DMS79 (cell line): ENCODE results near the gene PPP2R3C.
"Not testable (repeated sequence)": the region's sequence is repeated elsewhere in the genome, so short reads cannot be mapped to it uniquely, and the experiment has no call there.

Experiments
- DNase-seq: peaks from one replicate; lab custom pipeline; 2025; lab: John Stamatoyannopoulos, UW

The PPP2R3C gene

GRCh38 chr14:35124127-35124526 lies 2.3 kb upstream of the PPP2R3C start:
- DNase-seq: no peak

DNA sequence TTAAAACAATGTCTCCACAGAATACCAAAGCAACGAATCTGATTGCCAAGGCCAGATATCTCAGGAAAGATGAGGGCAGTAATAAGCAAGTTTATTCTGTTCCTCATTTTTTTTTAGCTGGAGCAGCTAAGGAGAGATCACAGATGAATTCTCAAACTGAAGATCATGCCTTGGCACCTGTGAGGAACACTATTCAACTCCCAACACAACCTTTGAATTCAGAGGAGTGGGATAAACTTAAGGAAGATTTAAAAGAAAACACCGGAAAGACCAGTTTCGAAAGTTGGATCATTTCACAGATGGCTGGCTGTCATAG lies 1.6 kb upstream of the PPP2R3C start:
- no peak for DNase-seq

DNA sequence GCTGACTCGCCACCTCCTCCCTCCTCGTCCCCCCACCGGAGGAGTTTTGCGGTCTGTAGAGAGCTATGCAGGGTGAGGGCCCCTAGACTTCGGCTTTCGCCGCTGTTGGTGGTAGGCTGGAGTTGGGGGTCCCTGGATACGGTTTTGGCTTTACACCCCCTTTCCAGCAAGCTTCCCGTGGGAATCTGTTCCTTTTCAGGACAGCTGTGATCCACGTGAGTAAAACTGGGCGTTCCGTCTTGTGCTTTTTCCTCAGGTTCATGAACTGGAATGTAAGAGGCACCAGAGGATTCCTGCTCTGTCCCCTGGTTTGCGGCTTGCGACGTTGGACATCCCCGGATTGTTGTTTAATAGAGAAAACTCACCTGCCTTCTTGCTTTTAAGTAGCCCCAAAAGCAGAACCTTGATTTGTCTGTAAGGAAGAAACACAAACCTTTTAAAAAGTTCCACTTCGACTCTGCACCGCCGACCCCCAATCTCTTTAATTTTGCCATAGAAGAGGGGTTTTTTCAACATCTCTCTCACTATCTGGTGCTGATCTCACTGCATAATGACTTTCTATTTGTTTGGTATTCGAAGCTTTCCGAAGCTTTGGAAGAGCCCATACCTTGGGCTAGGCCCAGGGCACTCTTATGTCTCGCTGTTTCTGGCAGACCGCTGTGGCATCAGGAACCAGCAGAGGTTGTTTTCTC lies 1.1 kb upstream of the PPP2R3C start:
- no peak for DNase-seq

- peak; percentile 45 for DNase-seq
These were observed 534 bp downstream of the PPP2R3C start for GRCh38 chr14:35121026-35121886.

DNA sequence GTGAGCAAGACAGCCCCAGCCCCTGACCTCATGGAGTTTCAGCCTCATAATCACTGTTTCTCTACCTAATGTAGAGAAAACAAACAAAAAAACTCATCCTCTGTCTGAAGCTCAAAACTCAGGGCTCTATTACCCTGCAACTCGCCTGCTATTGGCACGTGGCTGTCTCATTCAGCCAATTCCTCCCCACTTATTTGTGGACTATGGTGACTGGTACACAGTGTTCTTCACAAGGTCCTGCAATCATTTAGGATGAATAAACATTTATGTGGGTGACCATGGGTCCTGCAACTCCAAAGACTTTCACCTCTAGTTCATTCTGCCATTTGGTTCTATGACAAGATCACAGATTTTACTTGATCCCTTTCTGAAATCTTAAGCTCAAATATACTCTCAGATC lies 4.7 kb downstream of the PPP2R3C start:
- DNase-seq: no peak

DNA sequence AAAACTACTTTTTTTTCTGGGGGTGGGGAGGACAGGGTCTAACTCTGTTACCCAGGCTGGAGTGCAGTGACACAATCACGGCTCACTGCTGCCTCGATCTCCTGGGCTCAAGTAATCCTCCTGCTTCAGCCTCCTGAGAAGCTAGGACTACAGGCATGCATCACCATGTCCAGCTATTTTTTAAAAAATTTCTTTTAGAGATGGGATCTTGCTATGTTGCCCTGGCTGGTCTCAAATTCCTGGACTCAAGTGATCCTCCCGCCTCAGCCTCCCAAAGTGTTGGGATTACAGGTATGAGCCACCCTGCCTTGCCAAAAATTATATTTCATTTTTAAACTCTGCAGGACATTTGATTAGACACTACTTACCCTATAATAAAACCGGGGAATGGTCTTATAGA lies 5.5 kb downstream of the PPP2R3C start:
- no peak for DNase-seq

GRCh38 chr14:35114036-35114435 lies 7.8 kb downstream of the PPP2R3C start:
- no peak for DNase-seq

DNA sequence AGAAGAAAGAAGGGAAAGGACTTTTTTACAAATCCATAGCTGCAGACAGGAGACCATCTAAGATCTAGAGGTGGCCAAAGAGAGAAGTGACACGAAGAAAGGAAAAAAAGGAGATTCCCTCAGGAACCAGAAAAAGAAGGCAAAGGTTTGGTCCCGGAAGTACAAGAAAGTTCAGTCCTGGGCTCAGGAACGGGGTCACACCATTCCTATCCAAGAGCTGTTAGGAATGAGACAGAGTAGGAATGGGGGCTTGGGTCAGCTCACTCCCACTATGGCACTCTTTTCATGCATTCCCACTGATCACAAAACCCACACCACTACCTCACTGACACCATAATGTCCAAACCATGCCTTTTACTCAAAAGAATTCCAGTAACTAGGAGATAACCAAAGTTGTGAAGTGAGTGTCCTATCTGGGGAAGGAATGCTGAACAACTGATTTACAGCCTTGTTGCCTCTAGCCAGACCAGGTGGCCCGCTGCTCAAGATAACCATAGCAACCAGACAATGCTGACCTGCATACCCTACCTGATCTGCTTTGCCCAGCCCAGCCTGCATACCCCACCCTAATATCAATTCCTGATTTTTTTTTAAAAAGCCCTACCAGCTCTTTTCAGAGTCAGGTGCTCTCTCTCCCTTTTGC lies 8.4 kb downstream of the PPP2R3C start:
- DNase-seq: no peak

GRCh38 chr14:35112641-35113040 lies 9.1 kb downstream of the PPP2R3C start:
- DNase-seq: no peak

DNA sequence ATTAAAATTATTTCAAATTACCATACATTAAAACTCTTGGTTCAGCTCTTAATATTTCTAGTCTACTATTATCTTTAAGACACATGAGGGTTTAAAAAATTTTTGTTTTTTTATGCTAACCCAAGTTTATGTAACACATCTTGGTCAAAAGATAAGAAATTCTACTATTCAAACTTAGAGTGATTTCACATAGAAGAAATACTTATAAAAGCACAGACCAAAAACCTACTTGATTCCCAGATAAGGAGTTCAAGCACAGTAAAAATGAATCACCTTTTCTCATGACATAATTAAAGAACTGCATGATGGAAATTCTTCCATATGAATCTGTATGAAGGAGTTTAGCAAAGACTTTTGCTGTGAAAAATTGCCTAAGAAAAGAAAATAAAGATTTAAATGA lies 13.9 kb downstream of the PPP2R3C start:
- DNase-seq: no peak

DNA sequence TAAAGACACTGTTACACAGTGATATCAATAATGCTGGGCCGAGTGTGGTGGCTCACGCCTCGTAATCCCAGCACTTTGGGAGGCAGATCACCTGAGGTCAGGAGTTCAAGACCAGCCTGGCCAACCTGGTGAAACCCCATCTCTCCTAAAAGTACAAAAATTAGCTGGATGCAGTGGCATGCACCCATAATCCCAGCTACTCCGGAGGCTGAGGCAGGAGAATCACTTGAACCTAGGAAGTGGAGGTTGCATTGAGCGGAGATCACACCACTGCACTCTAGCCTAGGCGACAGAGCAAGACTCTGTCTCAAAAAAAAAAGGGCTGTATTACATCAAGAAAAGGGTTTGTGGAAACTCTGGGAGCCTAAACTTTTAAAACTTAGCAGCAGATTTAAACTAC lies 27.1 kb downstream of the PPP2R3C start:
- not testable (repeated sequence) for DNase-seq

DNA sequence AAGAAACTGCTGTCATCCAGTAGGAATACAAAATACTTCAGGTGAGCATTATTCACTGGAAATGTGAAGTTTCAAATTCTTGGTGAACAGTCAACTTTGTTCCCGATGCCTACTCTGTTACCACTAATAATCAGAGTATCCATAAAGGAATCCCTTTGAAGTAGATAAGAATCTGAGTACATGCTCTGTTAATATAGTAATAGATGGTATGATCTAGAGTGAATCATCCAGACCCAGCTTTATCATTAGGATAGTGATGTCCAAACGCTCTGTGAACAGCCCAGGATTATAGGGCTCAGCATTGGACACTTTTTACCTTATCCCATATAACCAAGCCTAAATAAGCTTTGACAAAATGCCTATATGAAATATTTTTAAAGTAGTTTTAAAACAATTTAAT lies 33.3 kb downstream of the PPP2R3C start:
- DNase-seq: no peak

GRCh38 chr14:35085441-35085840 lies 36.3 kb downstream of the PPP2R3C start:
- no peak for DNase-seq

- no peak for DNase-seq
These were observed 38.1 kb downstream of the PPP2R3C start for GRCh38 chr14:35083530-35084150.

GRCh38 chr14:35079742-35080141 lies 42.0 kb downstream of the PPP2R3C start:
- DNase-seq: no peak

DNA sequence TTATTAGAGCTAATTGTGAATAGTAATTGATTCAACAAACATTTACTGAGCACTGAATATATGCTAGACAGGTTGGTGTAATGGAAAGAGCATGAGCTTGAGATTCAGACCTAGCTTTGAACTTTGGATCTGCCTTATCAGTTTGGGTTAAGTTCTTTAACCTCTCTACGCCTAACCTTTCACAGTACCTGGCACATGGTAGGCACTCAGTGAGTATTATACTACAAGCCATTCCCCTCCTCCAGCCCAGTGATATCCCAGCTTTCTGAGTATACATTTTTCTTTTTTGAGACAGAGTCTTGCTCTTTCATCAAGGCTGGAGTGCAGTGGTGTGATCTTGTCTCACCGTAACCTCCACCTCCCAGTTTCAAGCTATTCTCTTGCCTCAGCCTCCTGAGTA lies 43.7 kb downstream of the PPP2R3C start:
- DNase-seq: no peak

GRCh38 chr14:35073486-35073885 lies 48.3 kb downstream of the PPP2R3C start:
- no peak for DNase-seq

DNA sequence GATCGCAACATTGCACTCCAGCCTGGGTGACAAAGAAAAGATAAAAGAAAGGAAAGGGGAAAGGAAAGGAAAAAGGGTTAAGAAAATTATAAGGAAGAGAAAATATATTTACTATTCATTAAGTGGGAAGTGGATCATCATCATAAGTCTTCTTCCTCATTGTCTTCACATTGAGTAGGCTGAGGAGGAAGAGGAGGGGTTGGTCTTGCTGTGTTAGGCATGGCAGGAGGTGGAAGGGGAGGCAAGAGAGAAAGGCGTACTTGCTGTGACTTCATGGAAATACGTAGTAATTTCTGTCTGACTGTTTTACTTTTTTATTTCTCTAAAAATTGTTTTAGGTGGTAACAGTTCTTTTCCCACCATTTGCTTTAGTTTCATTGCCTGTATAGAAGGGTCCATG lies 49.6 kb downstream of the PPP2R3C start:
- DNase-seq: no peak

DNA sequence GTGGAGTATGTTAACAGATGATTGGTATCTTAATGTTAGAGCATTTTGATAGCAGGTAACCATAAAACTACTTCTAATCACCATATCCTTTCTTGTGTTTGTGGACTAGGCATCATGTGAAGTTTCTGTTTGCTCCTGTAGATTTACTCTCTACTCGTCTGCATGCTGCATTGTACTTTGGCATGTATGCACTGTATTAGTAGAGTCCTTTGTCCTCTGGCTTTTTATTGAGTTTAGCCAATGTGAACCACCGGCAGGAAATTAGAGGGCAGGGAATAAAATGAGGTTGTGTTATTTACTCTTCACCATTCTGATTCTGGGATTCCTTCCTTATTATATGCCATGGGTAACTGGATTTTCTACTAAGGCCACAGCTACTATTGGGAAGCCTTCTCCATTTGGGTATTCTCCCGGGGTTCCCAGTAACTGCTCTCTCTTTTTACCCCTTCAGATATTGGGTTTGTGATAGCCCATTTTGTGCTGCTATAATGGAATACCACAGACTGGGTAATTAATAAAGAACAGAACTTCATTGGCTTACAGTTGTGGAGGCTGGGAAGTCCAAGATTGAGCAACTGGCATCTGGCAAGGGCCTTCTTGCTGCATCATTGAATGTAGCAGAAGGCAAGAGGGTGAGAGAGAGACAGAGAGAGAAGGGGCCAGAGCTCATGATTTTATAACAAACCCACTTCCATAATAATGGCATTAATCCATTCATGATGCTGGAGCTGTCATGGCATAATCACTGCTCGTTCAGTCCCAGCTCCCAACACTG lies 53.4 kb downstream of the PPP2R3C start:
- DNase-seq: no peak

- DNase-seq: not testable (repeated sequence)
These were observed 56.1 kb downstream of the PPP2R3C start for GRCh38 chr14:35065731-35066130.

GRCh38 chr14:35061113-35061791 lies 60.5 kb downstream of the PPP2R3C start:
- DNase-seq: peak; percentile 6
